ENCODE data around the gene LGALS3. TPM values are rescaled to one million over a fixed set of nuclear protein-coding genes. Genes with fewer than 3 reads are reported as not detected.

Gene LGALS3
- total RNA-seq, 1 donor from 2014 or later, result 120 TPM

DNA sequence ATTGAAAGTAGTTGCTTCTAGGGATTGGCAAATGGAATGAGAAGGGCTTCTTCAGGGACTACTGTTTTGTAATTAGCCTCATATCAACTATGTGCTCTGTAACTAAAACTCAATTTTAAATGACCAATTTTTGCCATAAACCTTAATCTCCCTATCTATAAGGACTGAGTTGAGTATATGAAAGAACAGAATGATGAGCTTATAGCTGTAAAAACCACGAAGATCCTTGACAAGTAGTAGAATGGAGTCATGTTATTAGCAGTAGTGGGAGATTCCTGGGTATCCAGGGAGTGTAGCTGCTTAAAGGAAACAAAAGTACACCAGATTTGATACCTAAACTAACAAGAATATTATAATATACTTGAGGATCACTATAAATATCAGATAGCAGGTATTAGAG is 28.0 kb downstream of the LGALS3 start:
- Mint-ChIP-seq H3K4me3 (no peak overlapping the region), H3K27me3 (no peaks in the 10 kb centered on the region), H3K36me3 (peaks cover 15% of the 10 kb centered on the region), H3K4me1 (ENCODE audit: unreplicated experiment) (no peaks in the 10 kb centered on the region), H3K9me3 (no peaks in the 10 kb centered on the region), H3K27ac (peak overlapping the region; percentile 49)
- TF ChIP-seq CTCF (conservative IDR thresholded peaks at IDR 0.05), result no peak
- DNase-seq (ENCODE audit: extremely low spot score, unreplicated experiment), result no peak

- H3K27me3 Mint-ChIP-seq, result no peaks in the 10 kb centered on the region
- H3K4me1 Mint-ChIP-seq (ENCODE audit: unreplicated experiment), result no peaks in the 10 kb centered on the region
- H3K4me3 Mint-ChIP-seq, result peak overlapping the region; percentile 5
- no peak for DNase-seq (ENCODE audit: extremely low spot score, unreplicated experiment)
- TF ChIP-seq CTCF (conservative IDR thresholded peaks at IDR 0.05), result no peak
- no peaks in the 10 kb centered on the region for H3K9me3 Mint-ChIP-seq
- H3K36me3 Mint-ChIP-seq, result peaks cover 15% of the 10 kb centered on the region
- H3K27ac Mint-ChIP-seq, result peak overlapping the region; percentile 83
Measured at GRCh38 chr14:55158412-55158811, 29.4 kb downstream of the LGALS3 start.

GRCh38 chr14:55160989-55161388 is 31.9 kb downstream of the LGALS3 start:
- Mint-ChIP-seq H3K36me3 (peaks cover 17% of the 10 kb centered on the region), H3K27me3 (no peaks in the 10 kb centered on the region), H3K4me1 (ENCODE audit: unreplicated experiment) (no peaks in the 10 kb centered on the region), H3K9me3 (no peaks in the 10 kb centered on the region), H3K4me3 (no peak overlapping the region), H3K27ac (peak overlapping the region; percentile 42)
- TF ChIP-seq CTCF (conservative IDR thresholded peaks at IDR 0.05), result peak; percentile 65
- DNase-seq (ENCODE audit: extremely low spot score, unreplicated experiment), result no peak

GRCh38 chr14:55170526-55170925 is 41.5 kb downstream of the LGALS3 start:
- no peak overlapping the region for H3K27ac Mint-ChIP-seq

DNA sequence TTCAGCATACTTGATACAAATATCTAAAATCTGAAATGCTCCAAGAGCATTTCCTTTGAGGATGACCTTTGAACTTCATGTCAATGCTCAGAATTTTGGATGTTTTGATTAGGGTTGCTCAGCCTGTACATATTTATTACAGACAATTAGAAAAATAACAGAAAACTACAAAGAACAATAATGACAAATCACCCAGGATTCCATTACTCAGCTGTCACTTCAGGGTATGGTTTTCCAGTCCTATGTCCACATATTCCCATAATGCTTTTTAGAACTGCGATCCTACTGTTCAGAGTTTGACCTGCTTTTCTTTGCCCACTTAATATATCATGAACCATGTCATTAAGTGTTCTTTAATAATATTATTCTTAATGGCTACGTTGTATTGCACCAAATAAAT is 51.0 kb downstream of the LGALS3 start:
- Mint-ChIP-seq H3K9me3 (no peaks in the 10 kb centered on the region), H3K4me1 (ENCODE audit: unreplicated experiment) (no peaks in the 10 kb centered on the region), H3K27ac (no peak overlapping the region), H3K27me3 (no peaks in the 10 kb centered on the region), H3K36me3 (peaks cover 17% of the 10 kb centered on the region), H3K4me3 (no peak overlapping the region)
- no peak for DNase-seq (ENCODE audit: extremely low spot score, unreplicated experiment)
- no peak for TF ChIP-seq CTCF (conservative IDR thresholded peaks at IDR 0.05)

More at GRCh38 chr14:55170526-55170925, 41.5 kb downstream of the LGALS3 start:
- H3K4me1 Mint-ChIP-seq (ENCODE audit: unreplicated experiment), result no peaks in the 10 kb centered on the region
- no peak overlapping the region for H3K4me3 Mint-ChIP-seq
- H3K27me3 Mint-ChIP-seq, result no peaks in the 10 kb centered on the region
- peaks cover 15% of the 10 kb centered on the region for H3K36me3 Mint-ChIP-seq
- no peaks in the 10 kb centered on the region for H3K9me3 Mint-ChIP-seq
- TF ChIP-seq CTCF (conservative IDR thresholded peaks at IDR 0.05), result no peak
- DNase-seq (ENCODE audit: extremely low spot score, unreplicated experiment), result no peak

- H3K4me3 Mint-ChIP-seq, result no peak overlapping the region
- H3K27ac Mint-ChIP-seq, result peak overlapping the region; percentile 30
- H3K9me3 Mint-ChIP-seq, result no peaks in the 10 kb centered on the region
- no peaks in the 10 kb centered on the region for H3K4me1 Mint-ChIP-seq (ENCODE audit: unreplicated experiment)
- DNase-seq (ENCODE audit: extremely low spot score, unreplicated experiment), result no peak
- H3K27me3 Mint-ChIP-seq, result no peaks in the 10 kb centered on the region
- H3K36me3 Mint-ChIP-seq, result peaks cover 17% of the 10 kb centered on the region
- TF ChIP-seq CTCF (conservative IDR thresholded peaks at IDR 0.05), result no peak
Measured at GRCh38 chr14:55180434-55180833, 51.4 kb downstream of the LGALS3 start.

Data from type B pancreatic cell (in vitro differentiated cells).